Suprapubic skin (tissue), 3 donors: ENCODE data around the gene TENT4A.

Experiments used
- EP300 ChIP-seq: sonication (generic); formaldehyde crosslinking; IDR thresholded peaks from one replicate; pipeline ENCODE4 v1.6.1; 2017; ENCODE audit warnings: antibody characterized with exemption
- POLR2A ChIP-seq, 2 donors: fragments of 450-650 bp; IDR thresholded peaks; one replicate each; pipeline ENCODE4 v1.6.1; 2017; ENCODE audit warnings: antibody characterized with exemption in 2 of 2, mild to moderate bottlenecking in 2 of 2, moderate library complexity in 2 of 2
- TF ChIP-seq, protein P1 (sequence below), 2 donors: fragments of 200-600 bp in 1 of 2; fragments of 450-650 bp in 1 of 2; sonication (generic) in 1 of 2; IDR thresholded peaks; one replicate each; pipeline ENCODE4 v1.5.1; 2016 to 2019; ENCODE audit warnings: antibody characterized with exemption in 2 of 2, mild to moderate bottlenecking in 1 of 2, moderate library complexity in 1 of 2

DNA sequence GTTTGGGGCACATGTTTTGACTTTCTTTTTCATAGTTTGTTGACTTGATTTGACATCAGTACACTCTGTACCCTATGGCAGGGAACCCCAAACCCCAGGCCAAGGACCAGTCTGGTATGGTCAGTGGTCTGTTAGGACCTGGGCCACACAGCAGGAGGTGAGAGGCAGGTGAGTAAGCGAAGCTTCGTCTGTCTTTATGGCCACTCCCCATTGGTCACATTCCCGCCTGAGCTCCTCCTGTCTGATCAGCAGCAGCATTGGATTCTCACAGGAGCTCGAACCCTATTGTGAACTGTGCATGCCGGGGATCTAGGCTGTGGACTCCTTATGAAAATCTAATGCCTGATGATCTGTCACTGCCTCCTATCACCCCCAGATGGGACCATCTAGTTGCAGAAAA, 88.0 kb downstream of the TENT4A start:
- TF ChIP-seq, protein P1, sequence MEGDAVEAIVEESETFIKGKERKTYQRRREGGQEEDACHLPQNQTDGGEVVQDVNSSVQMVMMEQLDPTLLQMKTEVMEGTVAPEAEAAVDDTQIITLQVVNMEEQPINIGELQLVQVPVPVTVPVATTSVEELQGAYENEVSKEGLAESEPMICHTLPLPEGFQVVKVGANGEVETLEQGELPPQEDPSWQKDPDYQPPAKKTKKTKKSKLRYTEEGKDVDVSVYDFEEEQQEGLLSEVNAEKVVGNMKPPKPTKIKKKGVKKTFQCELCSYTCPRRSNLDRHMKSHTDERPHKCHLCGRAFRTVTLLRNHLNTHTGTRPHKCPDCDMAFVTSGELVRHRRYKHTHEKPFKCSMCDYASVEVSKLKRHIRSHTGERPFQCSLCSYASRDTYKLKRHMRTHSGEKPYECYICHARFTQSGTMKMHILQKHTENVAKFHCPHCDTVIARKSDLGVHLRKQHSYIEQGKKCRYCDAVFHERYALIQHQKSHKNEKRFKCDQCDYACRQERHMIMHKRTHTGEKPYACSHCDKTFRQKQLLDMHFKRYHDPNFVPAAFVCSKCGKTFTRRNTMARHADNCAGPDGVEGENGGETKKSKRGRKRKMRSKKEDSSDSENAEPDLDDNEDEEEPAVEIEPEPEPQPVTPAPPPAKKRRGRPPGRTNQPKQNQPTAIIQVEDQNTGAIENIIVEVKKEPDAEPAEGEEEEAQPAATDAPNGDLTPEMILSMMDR (IDR thresholded peaks at IDR 0.05), result no peak
- TF ChIP-seq POLR2A (IDR thresholded peaks at IDR 0.05) (no peak), EP300 (no peak)
